MCF 10A (cell line): ENCODE measurements around the gene LGALS8. TPM values are rescaled to one million over a fixed set of nuclear protein-coding genes. Genes with fewer than 3 reads are reported as not detected.

Experiments used
- BruUV-seq: library from RNA; stranded (reverse); fragments of 400-500 nt; replicated peaks from 2 replicates; lab custom pipeline; 2021; lab: Mats Ljungman, UMichigan
- CTCF ChIA-PET: fragments of 300-600 bp; sonication (Branson Sonifier 250); formaldehyde crosslinking; extraction: SDS; loops from one replicate; lab custom pipeline; 2021; ENCODE audit warnings: antibody characterized with exemption, inconsistent platforms; lab: Yijun Ruan, JAX
- POLR2A ChIA-PET: fragments of 300-600, 350-650 bp; sonication (Branson Sonifier 250); formaldehyde crosslinking; extraction: SDS; loops from one replicate; lab custom pipeline; 2020; ENCODE audit warnings: antibody characterized with exemption, inconsistent platforms; lab: Yijun Ruan, JAX
- DNase-seq: peaks from one replicate; pipeline ENCODE4 v3.0.0-alpha.2; 2018; ENCODE audit not compliant: unreplicated experiment
- H3K27ac Mint-ChIP-seq: one replicate; pipeline ENCODE4 v1.8.0; 2022; ENCODE audit warnings: mild to moderate bottlenecking, low read depth, mixed read lengths; ENCODE audit not compliant: unreplicated experiment
- H3K27me3 Mint-ChIP-seq: one replicate; pipeline ENCODE4 v1.8.0; 2022; ENCODE audit warnings: mixed read lengths; ENCODE audit not compliant: insufficient read depth, unreplicated experiment
- H3K36me3 Mint-ChIP-seq: one replicate; pipeline ENCODE4 v1.8.0; 2022; ENCODE audit warnings: mild to moderate bottlenecking, moderate library complexity, mixed read lengths; ENCODE audit not compliant: insufficient read depth, unreplicated experiment
- H3K4me1 Mint-ChIP-seq: one replicate; pipeline ENCODE4 v1.8.0; 2022; ENCODE audit warnings: mixed read lengths; ENCODE audit not compliant: insufficient read depth, unreplicated experiment
- H3K4me3 Mint-ChIP-seq: one replicate; pipeline ENCODE4 v1.8.0; 2022; ENCODE audit warnings: mild to moderate bottlenecking, moderate library complexity, mixed read lengths; ENCODE audit not compliant: unreplicated experiment
- H3K9me3 Mint-ChIP-seq: one replicate; pipeline ENCODE4 v1.8.0; 2022; ENCODE audit warnings: mixed read lengths; ENCODE audit not compliant: unreplicated experiment
- intact Hi-C: fragments of 100-400 bp; cut with micrococcal nuclease; formaldehyde crosslinking; loops from 2 replicates; pipeline ENCODE4 v1.14.1; 2022
- total RNA-seq: library from RNA; stranded (reverse); gene quantifications from 2 replicates; pipeline ENCODE4 v1.2.3, GENCODE V29; 2022
- TF ChIP-seq, protein P1 (sequence below): fragments of 200-600 bp; IDR thresholded peaks from one replicate; pipeline ENCODE4 v1.8.0; 2022; ENCODE audit warnings: antibody characterized with exemption, mild to moderate bottlenecking; ENCODE audit not compliant: unreplicated experiment

The LGALS8 gene
- total RNA-seq, 1 experiment from 2014 or later, result 73.2 TPM

- no peaks in the 10 kb centered on the region for H3K9me3 Mint-ChIP-seq
- no peaks in the 10 kb centered on the region for H3K4me1 Mint-ChIP-seq
- ChIA-PET POLR2A (interaction anchor here (1.2 to 1.6 kb wide), 2 partner anchors 15 to 23 kb away, joined by 3 to 5 read pairs; no protein-coding TSS in a partner anchor), CTCF (interaction anchor here (0.6 to 5.2 kb wide), 11 partner anchors 8 to 456 kb away, joined by 3 to 35 read pairs (median 3); no protein-coding TSS in a partner anchor)
- DNase-seq, result peak; percentile 30
- intact Hi-C loops, result loop anchor here (5.0 kb wide), 2 partner anchors 37 to 213 kb away; partner anchors contain the start of gene ERO1B
- peaks cover 7% of the 10 kb centered on the region for H3K27me3 Mint-ChIP-seq
- H3K27ac Mint-ChIP-seq, result no peak overlapping the region
- no TSS peak for BruUV-seq
- TF ChIP-seq, protein P1, sequence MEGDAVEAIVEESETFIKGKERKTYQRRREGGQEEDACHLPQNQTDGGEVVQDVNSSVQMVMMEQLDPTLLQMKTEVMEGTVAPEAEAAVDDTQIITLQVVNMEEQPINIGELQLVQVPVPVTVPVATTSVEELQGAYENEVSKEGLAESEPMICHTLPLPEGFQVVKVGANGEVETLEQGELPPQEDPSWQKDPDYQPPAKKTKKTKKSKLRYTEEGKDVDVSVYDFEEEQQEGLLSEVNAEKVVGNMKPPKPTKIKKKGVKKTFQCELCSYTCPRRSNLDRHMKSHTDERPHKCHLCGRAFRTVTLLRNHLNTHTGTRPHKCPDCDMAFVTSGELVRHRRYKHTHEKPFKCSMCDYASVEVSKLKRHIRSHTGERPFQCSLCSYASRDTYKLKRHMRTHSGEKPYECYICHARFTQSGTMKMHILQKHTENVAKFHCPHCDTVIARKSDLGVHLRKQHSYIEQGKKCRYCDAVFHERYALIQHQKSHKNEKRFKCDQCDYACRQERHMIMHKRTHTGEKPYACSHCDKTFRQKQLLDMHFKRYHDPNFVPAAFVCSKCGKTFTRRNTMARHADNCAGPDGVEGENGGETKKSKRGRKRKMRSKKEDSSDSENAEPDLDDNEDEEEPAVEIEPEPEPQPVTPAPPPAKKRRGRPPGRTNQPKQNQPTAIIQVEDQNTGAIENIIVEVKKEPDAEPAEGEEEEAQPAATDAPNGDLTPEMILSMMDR, result no peak
- H3K36me3 Mint-ChIP-seq, result no peaks in the 10 kb centered on the region
- H3K4me3 Mint-ChIP-seq, result no peak overlapping the region
Observed at GRCh38 chr1:236494586-236495466, 29.0 kb upstream of the LGALS8 start.

DNA sequence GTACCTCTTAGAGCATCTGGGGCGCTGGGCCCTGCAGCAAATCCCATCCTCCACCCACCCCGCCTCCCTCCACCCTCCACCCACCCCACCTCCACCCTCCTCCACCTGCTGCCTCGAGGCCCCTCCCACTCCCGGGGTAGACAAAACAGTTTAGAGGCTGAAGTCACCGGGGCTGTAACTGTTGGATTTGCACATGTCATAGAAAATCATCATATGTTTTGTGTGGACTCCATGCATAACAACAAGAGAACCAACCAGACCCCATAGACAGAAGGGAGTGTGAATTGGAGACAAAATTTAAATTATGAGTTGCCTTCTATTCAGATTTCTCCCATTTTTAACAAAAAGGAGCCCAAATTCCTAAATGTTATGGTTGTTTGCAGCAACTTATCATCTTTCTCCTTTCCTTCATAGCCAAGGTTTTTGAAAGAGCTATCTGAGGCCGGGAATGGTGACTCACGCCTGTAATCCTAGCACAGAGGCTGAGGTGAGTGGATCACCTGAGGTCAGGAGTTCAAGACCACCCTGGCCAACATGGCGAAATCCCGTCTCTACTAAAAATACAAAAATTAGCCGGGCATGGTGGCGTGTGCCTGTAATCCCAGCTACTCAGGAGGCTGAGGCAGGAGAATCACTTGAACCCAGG lies 28.2 kb upstream of the LGALS8 start:
- no peak for DNase-seq
- no peaks in the 10 kb centered on the region for H3K4me1 Mint-ChIP-seq
- no peak overlapping the region for H3K4me3 Mint-ChIP-seq
- H3K9me3 Mint-ChIP-seq, result no peaks in the 10 kb centered on the region
- peaks cover 7% of the 10 kb centered on the region for H3K27me3 Mint-ChIP-seq
- TF ChIP-seq, protein P1, result no peak
- H3K36me3 Mint-ChIP-seq, result no peaks in the 10 kb centered on the region
- intact Hi-C loops, result no loop called here
- ChIA-PET POLR2A (interaction anchor here (0.7 to 1.6 kb wide), 4 partner anchors 15 to 588 kb away, joined by 3 to 5 read pairs (median 3); partner anchors contain the start of gene HEATR1), CTCF (interaction anchor here (0.6 to 5.2 kb wide), 9 partner anchors 12 to 456 kb away, joined by 3 to 35 read pairs (median 3); no protein-coding TSS in a partner anchor)
- BruUV-seq, result no TSS peak
- H3K27ac Mint-ChIP-seq, result no peak overlapping the region

GRCh38 chr1:236497908-236498307 lies 25.9 kb upstream of the LGALS8 start:
- ChIA-PET POLR2A (interaction anchor here (0.7 to 1.0 kb wide), 2 partner anchors 13 to 27 kb away, joined by 3 read pairs; no protein-coding TSS in a partner anchor), CTCF (interaction anchor here (0.6 to 5.2 kb wide), 6 partner anchors 9 to 870 kb away, joined by 3 to 35 read pairs (median 6); no protein-coding TSS in a partner anchor)
- peaks cover 6% of the 10 kb centered on the region for H3K4me1 Mint-ChIP-seq
- no peaks in the 10 kb centered on the region for H3K9me3 Mint-ChIP-seq
- H3K36me3 Mint-ChIP-seq, result no peaks in the 10 kb centered on the region
- no peak overlapping the region for H3K4me3 Mint-ChIP-seq
- BruUV-seq, result no TSS peak
- TF ChIP-seq, protein P1, result no peak
- no peak for DNase-seq
- no peaks in the 10 kb centered on the region for H3K27me3 Mint-ChIP-seq
- no peak overlapping the region for H3K27ac Mint-ChIP-seq
- intact Hi-C loops, result no loop called here
